ENCODE data around the gene PMIS2. TPM values are rescaled to one million over a fixed set of nuclear protein-coding genes. Genes with fewer than 3 reads are reported as not detected.

PMIS2 gene
- total RNA-seq, result not detected

DNA sequence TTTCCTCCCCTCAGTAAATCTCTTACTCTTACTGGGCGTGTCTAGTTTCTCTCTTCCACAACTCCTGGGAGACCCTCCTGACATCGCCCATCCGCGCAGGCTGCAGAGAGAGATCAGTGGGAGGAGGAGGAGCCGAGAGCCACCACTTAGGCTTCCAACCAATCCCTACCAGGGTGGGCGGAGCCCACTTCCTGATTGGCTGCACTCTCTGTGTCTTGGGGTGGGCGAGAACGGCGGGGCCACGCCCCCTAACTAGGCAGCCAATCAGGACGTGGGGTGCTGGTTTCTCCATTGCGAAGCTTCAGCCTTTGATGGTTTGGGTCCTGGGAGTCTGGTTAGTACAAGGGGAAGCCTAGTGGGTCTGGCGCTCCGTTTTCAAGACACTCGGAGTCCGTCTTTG, at the start of gene PMIS2:
TSS of gene PMIS2 (plus strand) at position 326 of the 400 bp plus-strand sequence. CDS start 87 bp downstream, outside the sequence.
- intact Hi-C loops (cut with micrococcal nuclease), result no loop called here
- Mint-ChIP-seq H3K36me3 (ENCODE audit: low read depth) (no peaks in the 10 kb centered on the region), H3K27ac (no peak within 1 kb of the TSS), H3K4me3 (no peak within 1 kb of the TSS), H3K9me3 (no peaks in the 10 kb centered on the region), H3K27me3 (ENCODE audit: low read depth) (peaks cover 5% of the 10 kb centered on the region), H3K4me1 (ENCODE audit: low read depth) (no peaks in the 10 kb centered on the region)
- DNase-seq, result no peak
- CTCF ChIA-PET, result no interaction called here

- H3K9me3 Mint-ChIP-seq, result no peaks in the 10 kb centered on the region
- DNase-seq, result no peak
- intact Hi-C loops (cut with micrococcal nuclease), result no loop called here
- no peak overlapping the region for H3K27ac Mint-ChIP-seq
- H3K27me3 Mint-ChIP-seq (ENCODE audit: low read depth), result no peaks in the 10 kb centered on the region
- CTCF ChIA-PET, result interaction anchor here (0.6 kb wide), 1 partner anchor 109 kb away, joined by 3 read pairs; the partner anchor contains the start of gene COX6B1
- H3K4me3 Mint-ChIP-seq, result no peak overlapping the region
- H3K4me1 Mint-ChIP-seq (ENCODE audit: low read depth), result peaks cover 7% of the 10 kb centered on the region
- H3K36me3 Mint-ChIP-seq (ENCODE audit: low read depth), result no peaks in the 10 kb centered on the region
Observed at GRCh38 chr19:35539314-35539713, 46.7 kb upstream of the PMIS2 start.

GRCh38 chr19:35539850-35540249, 46.1 kb upstream of the PMIS2 start:
- no peak overlapping the region for H3K4me3 Mint-ChIP-seq
- H3K4me1 Mint-ChIP-seq (ENCODE audit: low read depth), result peaks cover 13% of the 10 kb centered on the region
- H3K36me3 Mint-ChIP-seq (ENCODE audit: low read depth), result peaks cover 3% of the 10 kb centered on the region
- H3K27me3 Mint-ChIP-seq (ENCODE audit: low read depth), result no peaks in the 10 kb centered on the region
- no peak for DNase-seq
- H3K9me3 Mint-ChIP-seq, result no peaks in the 10 kb centered on the region
- H3K27ac Mint-ChIP-seq, result no peak overlapping the region
- intact Hi-C loops (cut with micrococcal nuclease), result no loop called here
- CTCF ChIA-PET, result no interaction called here

DNA sequence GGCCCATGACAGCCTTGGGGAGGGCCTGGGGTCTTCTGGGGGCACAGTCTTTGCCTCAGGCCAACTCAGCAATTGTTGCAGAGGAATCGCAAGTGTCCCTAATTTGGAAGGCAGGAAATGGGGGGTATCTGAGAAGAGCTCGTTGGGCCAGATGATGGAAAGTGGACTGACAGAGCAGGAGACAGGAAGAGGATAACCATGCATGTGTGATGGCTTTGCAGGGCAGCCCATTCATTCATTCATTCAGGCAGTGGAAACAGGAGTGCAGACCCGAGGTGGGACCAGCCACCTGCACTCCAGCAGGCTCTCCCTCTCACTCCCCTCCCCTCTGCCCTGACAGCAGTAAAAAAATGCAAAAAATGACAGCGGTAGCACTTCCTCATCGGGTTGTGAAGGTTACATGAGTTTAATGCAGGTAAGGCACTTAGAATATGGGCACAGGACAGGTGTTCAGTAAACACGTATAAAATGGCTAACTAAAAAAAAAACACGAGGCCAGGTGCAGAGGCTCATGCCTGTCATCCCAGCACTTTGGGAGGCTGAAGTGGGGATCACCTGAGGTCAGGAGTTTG, 45.5 kb upstream of the PMIS2 start:
- intact Hi-C loops (cut with micrococcal nuclease), result no loop called here
- Mint-ChIP-seq H3K27me3 (ENCODE audit: low read depth) (no peaks in the 10 kb centered on the region), H3K9me3 (no peaks in the 10 kb centered on the region), H3K4me1 (ENCODE audit: low read depth) (peaks cover 13% of the 10 kb centered on the region), H3K36me3 (ENCODE audit: low read depth) (peaks cover 4% of the 10 kb centered on the region), H3K27ac (no peak overlapping the region), H3K4me3 (no peak overlapping the region)
- CTCF ChIA-PET, result no interaction called here
- no peak for DNase-seq

- H3K36me3 Mint-ChIP-seq (ENCODE audit: low read depth), result peaks cover 10% of the 10 kb centered on the region
- no peaks in the 10 kb centered on the region for H3K9me3 Mint-ChIP-seq
- CTCF ChIA-PET, result no interaction called here
- peaks cover 26% of the 10 kb centered on the region for H3K4me1 Mint-ChIP-seq (ENCODE audit: low read depth)
- intact Hi-C loops (cut with micrococcal nuclease), result no loop called here
- no peaks in the 10 kb centered on the region for H3K27me3 Mint-ChIP-seq (ENCODE audit: low read depth)
- no peak overlapping the region for H3K4me3 Mint-ChIP-seq
- H3K27ac Mint-ChIP-seq, result no peak overlapping the region
- no peak for DNase-seq
Observed at GRCh38 chr19:35542209-35542608, 43.8 kb upstream of the PMIS2 start.

GRCh38 chr19:35543280-35544109, 42.5 kb upstream of the PMIS2 start:
- Mint-ChIP-seq H3K4me3 (no peak overlapping the region), H3K4me1 (ENCODE audit: low read depth) (peaks cover 31% of the 10 kb centered on the region), H3K27me3 (ENCODE audit: low read depth) (no peaks in the 10 kb centered on the region), H3K27ac (no peak overlapping the region), H3K36me3 (ENCODE audit: low read depth) (peaks cover 10% of the 10 kb centered on the region), H3K9me3 (no peaks in the 10 kb centered on the region)
- DNase-seq, result no peak
- CTCF ChIA-PET, result no interaction called here
- intact Hi-C loops (cut with micrococcal nuclease), result no loop called here

DNA sequence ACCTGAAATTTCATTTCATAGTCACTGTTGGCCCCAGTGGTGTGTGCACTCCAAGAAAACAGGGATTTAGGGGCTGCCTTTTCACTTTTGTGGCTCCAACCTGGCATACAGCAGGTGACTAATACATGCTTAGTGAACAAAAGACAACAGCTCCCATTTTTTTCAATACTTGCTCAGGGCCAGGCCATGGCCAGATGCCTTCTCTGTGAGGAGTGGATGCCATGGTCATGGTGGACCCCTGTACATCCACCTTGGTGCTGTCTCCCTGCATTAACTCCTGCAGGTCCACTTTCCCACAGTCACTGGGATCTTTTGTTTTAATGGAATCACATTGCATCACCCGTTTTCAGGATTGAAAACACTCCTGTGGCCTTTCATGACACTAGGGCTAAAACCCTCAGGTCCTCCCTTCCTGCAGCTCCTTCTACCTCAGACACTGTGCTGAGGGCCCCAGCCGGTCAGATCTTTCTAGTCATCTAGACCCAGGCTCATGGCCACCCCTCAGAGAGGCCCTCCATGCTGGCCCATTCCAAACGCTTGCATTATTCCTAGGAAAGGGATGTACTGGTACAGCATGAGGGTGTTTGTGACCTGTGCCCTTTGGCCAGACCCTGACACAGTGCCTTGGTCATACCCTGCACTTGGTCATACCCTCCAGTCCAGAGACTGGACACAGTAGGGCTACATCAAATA, 41.7 kb upstream of the PMIS2 start:
- Mint-ChIP-seq H3K4me1 (ENCODE audit: low read depth) (peaks cover 37% of the 10 kb centered on the region), H3K4me3 (peak overlapping the region; percentile 87), H3K27me3 (ENCODE audit: low read depth) (no peaks in the 10 kb centered on the region), H3K27ac (peak overlapping the region; percentile 68), H3K9me3 (no peaks in the 10 kb centered on the region), H3K36me3 (ENCODE audit: low read depth) (peaks cover 13% of the 10 kb centered on the region)
- CTCF ChIA-PET, result interaction anchor here (1.2 kb wide), 1 partner anchor 34 kb away, joined by 3 read pairs; no protein-coding TSS in a partner anchor
- DNase-seq, result no peak
- intact Hi-C loops (cut with micrococcal nuclease), result no loop called here

GRCh38 chr19:35545001-35545854, 40.7 kb upstream of the PMIS2 start, which contains the start of gene TMEM147:
Gene TMEM147 (plus strand): TSS chr19:35545626. CDS start chr19:35545740, 114 bp downstream.
- intact Hi-C loops (cut with micrococcal nuclease), result loop anchor here (1.0 to 5.0 kb wide), 6 partner anchors 67 to 357 kb away; partner anchors contain the start of genes ETV2, HAUS5, HCST and NFKBID
- H3K4me1 Mint-ChIP-seq (ENCODE audit: low read depth), result peaks cover 38% of the 10 kb centered on the region
- peak within 1 kb of the TSS; percentile 90 for H3K27ac Mint-ChIP-seq
- DNase-seq, result peak; percentile 85
- CTCF ChIA-PET, result interaction anchor here (1.2 kb wide), 1 partner anchor 34 kb away, joined by 3 read pairs; no protein-coding TSS in a partner anchor
- H3K9me3 Mint-ChIP-seq, result no peaks in the 10 kb centered on the region
- peak within 1 kb of the TSS; percentile 87 for H3K4me3 Mint-ChIP-seq
- peaks cover 15% of the 10 kb centered on the region for H3K36me3 Mint-ChIP-seq (ENCODE audit: low read depth)
- H3K27me3 Mint-ChIP-seq (ENCODE audit: low read depth), result no peaks in the 10 kb centered on the region

GRCh38 chr19:35545855-35546381, 40.1 kb upstream of the PMIS2 start:
- Mint-ChIP-seq H3K4me1 (ENCODE audit: low read depth) (peaks cover 38% of the 10 kb centered on the region), H3K27me3 (ENCODE audit: low read depth) (no peaks in the 10 kb centered on the region), H3K27ac (peak overlapping the region; percentile 90), H3K9me3 (no peaks in the 10 kb centered on the region), H3K4me3 (peak overlapping the region; percentile 87), H3K36me3 (ENCODE audit: low read depth) (peaks cover 20% of the 10 kb centered on the region)
- intact Hi-C loops (cut with micrococcal nuclease), result loop anchor here (1.0 to 5.0 kb wide), 9 partner anchors 36 to 356 kb away; partner anchors contain the start of genes ETV2, FFAR1, HAUS5 and HCST
- CTCF ChIA-PET, result interaction anchor here (0.5 kb wide), 1 partner anchor 45 kb away, joined by 4 read pairs; no protein-coding TSS in a partner anchor
- peak; percentile 76 for DNase-seq

DNA sequence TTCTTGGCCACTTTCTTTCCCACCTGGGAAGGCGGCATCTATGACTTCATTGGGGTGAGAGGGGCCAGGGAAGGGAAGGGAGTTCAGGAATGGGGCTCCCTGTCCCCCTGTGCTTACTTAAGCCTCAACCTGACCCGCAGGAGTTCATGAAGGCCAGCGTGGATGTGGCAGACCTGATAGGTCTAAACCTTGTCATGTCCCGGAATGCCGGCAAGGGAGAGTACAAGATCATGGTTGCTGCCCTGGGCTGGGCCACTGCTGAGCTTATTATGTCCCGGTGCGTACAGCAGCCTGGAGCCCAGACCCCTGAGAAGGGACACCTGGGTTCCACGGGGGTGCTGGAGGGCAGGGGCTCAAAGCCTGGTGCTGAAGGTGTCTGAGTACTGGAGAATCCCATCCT, 39.4 kb upstream of the PMIS2 start:
- Mint-ChIP-seq H3K4me3 (peak overlapping the region; percentile 87), H3K4me1 (ENCODE audit: low read depth) (peaks cover 38% of the 10 kb centered on the region), H3K9me3 (no peaks in the 10 kb centered on the region), H3K36me3 (ENCODE audit: low read depth) (peaks cover 20% of the 10 kb centered on the region), H3K27ac (peak overlapping the region; percentile 90), H3K27me3 (ENCODE audit: low read depth) (no peaks in the 10 kb centered on the region)
- intact Hi-C loops (cut with micrococcal nuclease), result loop anchor here (1.0 to 5.0 kb wide), 7 partner anchors 36 to 356 kb away; partner anchors contain the start of genes ETV2, FFAR1, HCST and NFKBID
- CTCF ChIA-PET, result interaction anchor here (0.5 kb wide), 1 partner anchor 44 kb away, joined by 4 read pairs; no protein-coding TSS in a partner anchor
- DNase-seq, result no peak

DNA sequence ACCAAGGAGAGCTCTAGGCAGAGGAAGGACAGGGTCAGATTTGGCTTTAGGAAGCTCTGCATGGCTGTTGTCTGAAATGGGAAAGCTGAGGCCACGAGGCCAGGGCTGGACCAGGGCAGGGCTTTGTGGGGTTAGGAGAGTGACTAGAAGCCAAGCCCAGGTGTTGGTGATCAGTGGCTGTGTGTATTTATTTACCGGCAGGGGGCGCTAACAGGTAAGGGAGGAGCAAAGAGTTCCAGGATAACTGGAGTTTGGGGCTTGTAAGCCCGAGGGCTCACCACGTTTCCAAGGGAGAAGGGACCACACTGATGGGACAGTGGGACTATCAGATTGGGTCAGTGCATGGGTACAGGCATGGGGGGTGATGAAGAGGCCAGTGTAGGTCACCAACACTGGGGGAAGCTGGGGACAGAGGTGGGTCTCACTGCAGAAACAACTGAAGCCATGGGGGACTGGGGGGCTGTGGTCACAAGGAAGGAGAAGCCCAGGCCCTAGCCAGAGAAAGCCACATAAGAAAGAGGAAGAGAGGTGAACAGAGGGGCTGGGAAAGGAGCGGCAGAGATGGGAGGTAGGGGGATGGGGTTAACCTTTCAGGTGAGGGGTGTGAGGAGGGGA, 36.7 kb upstream of the PMIS2 start:
- intact Hi-C loops (cut with micrococcal nuclease), result loop anchor here (1.0 to 5.0 kb wide), 6 partner anchors 43 to 353 kb away; partner anchors contain the start of genes ETV2, HCST and NFKBID
- Mint-ChIP-seq H3K27me3 (ENCODE audit: low read depth) (no peaks in the 10 kb centered on the region), H3K36me3 (ENCODE audit: low read depth) (peaks cover 20% of the 10 kb centered on the region), H3K27ac (no peak overlapping the region), H3K9me3 (no peaks in the 10 kb centered on the region), H3K4me3 (no peak overlapping the region), H3K4me1 (ENCODE audit: low read depth) (peaks cover 31% of the 10 kb centered on the region)
- DNase-seq, result peak; percentile 72
- CTCF ChIA-PET, result interaction anchor here (0.6 to 3.0 kb wide), 16 partner anchors 8 to 425 kb away, joined by 3 to 26 read pairs (median 4); partner anchors contain the start of genes ATP4A, COX6B1, HAUS5 and HSPB6
